IMR-90 (cell line): ENCODE results near the gene DDX10. TPM values are rescaled to one million over a fixed set of nuclear protein-coding genes. Genes with fewer than 3 reads are reported as not detected.

ENCODE experiments used
- ATAC-seq: fragments of 200-7000 bp; cut with Tn5 transposase; 2 replicates; pipeline ENCODE4 v1.9.1; 2020; ENCODE audit warnings: low read depth, mild to moderate bottlenecking, moderate library complexity
- BruUV-seq: library from RNA; stranded (reverse); fragments of 400-500 nt; replicated peaks from 2 replicates; lab custom pipeline; 2021; lab: Mats Ljungman, UMichigan
- CTCF ChIA-PET: fragments of 300-600 bp; formaldehyde crosslinking; extraction: SDS; loops from one replicate; lab custom pipeline; 2021; ENCODE audit warnings: antibody characterized with exemption; lab: Yijun Ruan, JAX
- POLR2A ChIA-PET: fragments of 300-600 bp; sonication (Branson Sonifier 250); formaldehyde crosslinking; loops from one replicate; lab custom pipeline; 2022; ENCODE audit warnings: antibody characterized with exemption; ENCODE audit not compliant: unreplicated experiment; lab: Charles Lee
- DNase-seq: peaks from one replicate; pipeline ENCODE4 v3.0.0; 2013
- H2AFZ ChIP-seq: replicated peaks from 2 replicates; pipeline ENCODE3; 2013; ENCODE audit warnings: low read length, mild to moderate bottlenecking; ENCODE audit not compliant: poor library complexity
- H2AK5ac ChIP-seq: 2 replicates; pipeline ENCODE4 v1.6.1; 2013; ENCODE audit warnings: low read depth, low read length, inconsistent platforms
- H2AK9ac ChIP-seq: replicated peaks from 2 replicates; pipeline ENCODE3; 2013; ENCODE audit warnings: mild to moderate bottlenecking, low read depth, low read length, moderate library complexity; ENCODE audit not compliant: poor library complexity
- H2BK120ac ChIP-seq: 2 replicates; pipeline ENCODE4 v1.6.1; 2013; ENCODE audit warnings: low read depth, low read length, inconsistent platforms
- H2BK15ac ChIP-seq: 3 replicates; pipeline ENCODE4 v1.6.1; 2013; ENCODE audit warnings: low read depth, low read length, inconsistent platforms
- H2BK20ac ChIP-seq: 2 replicates; pipeline ENCODE4 v1.6.1; 2013; ENCODE audit warnings: low read depth, mild to moderate bottlenecking, inconsistent platforms, low read length, moderate library complexity
- H2BK5ac ChIP-seq: 2 replicates; pipeline ENCODE4 v1.6.1; 2013; ENCODE audit warnings: mild to moderate bottlenecking, low read depth, low read length, inconsistent platforms; ENCODE audit not compliant: poor library complexity, severe bottlenecking
- H3K14ac ChIP-seq: replicated peaks from 2 replicates; pipeline ENCODE4 v1.6.1; 2013; ENCODE audit warnings: low read depth, low read length, inconsistent platforms
- H3K18ac ChIP-seq: 2 replicates; pipeline ENCODE4 v1.6.1; 2013; ENCODE audit warnings: low read depth, low read length, control low read depth
- H3K23ac ChIP-seq: 2 replicates; pipeline ENCODE4 v1.6.1; 2013; ENCODE audit warnings: low read depth, low read length, inconsistent platforms
- H3K27ac ChIP-seq: 2 replicates; pipeline ENCODE4 v1.5.1; 2013; ENCODE audit warnings: mild to moderate bottlenecking, control low read depth, low read length; ENCODE audit not compliant: insufficient read depth
- H3K27me3 ChIP-seq: 2 replicates; pipeline ENCODE4 v1.6.1; 2013; ENCODE audit warnings: low read length; ENCODE audit not compliant: control insufficient read depth, insufficient read depth
- H3K36me3 ChIP-seq: 2 replicates; pipeline ENCODE4 v1.6.1; 2013; ENCODE audit warnings: low read length, mixed read lengths; ENCODE audit not compliant: control insufficient read depth, insufficient read depth
- H3K4ac ChIP-seq: 2 replicates; pipeline ENCODE4 v1.6.1; 2013; ENCODE audit warnings: low read depth, low read length, inconsistent platforms
- H3K4me1 ChIP-seq: 2 replicates; pipeline ENCODE4 v1.6.1; 2013; ENCODE audit warnings: low read length, mixed read lengths; ENCODE audit not compliant: control insufficient read depth, insufficient read depth
- H3K4me2 ChIP-seq: 2 replicates; pipeline ENCODE4 v1.6.1; 2013; ENCODE audit warnings: low read depth, mild to moderate bottlenecking, control low read depth, low read length, moderate library complexity
- H3K4me3 ChIP-seq: 2 replicates; pipeline ENCODE4 v1.5.1; 2013; ENCODE audit warnings: low read depth, mild to moderate bottlenecking, control low read depth, low read length, moderate library complexity; ENCODE audit not compliant: insufficient read depth
- H3K56ac ChIP-seq: 2 replicates; pipeline ENCODE4 v1.6.1; 2013; ENCODE audit warnings: low read length, inconsistent platforms; ENCODE audit not compliant: insufficient read depth; ENCODE audit errors: extremely low read depth
- H3K79me1 ChIP-seq, 2 experiments: 2 replicates each; pipeline ENCODE4 v1.6.1; 2013; ENCODE audit warnings: low read length in 2 of 2, inconsistent platforms in 1 of 2, low read depth in 1 of 2
- H3K9ac ChIP-seq: 2 replicates; pipeline ENCODE4 v1.6.1; 2013; ENCODE audit warnings: low read depth, low read length, control low read depth
- H3K9me1 ChIP-seq: 2 replicates; pipeline ENCODE4 v1.6.1; 2013; ENCODE audit warnings: low read length, inconsistent platforms; ENCODE audit not compliant: insufficient read depth
- H3K9me3 ChIP-seq: 2 replicates; pipeline ENCODE4 v1.6.1; 2013; ENCODE audit warnings: low read length; ENCODE audit not compliant: control insufficient read depth, insufficient read depth
- H4K20me1 ChIP-seq: 2 replicates; pipeline ENCODE4 v1.6.1; 2013; ENCODE audit warnings: low read length, inconsistent platforms; ENCODE audit not compliant: insufficient read depth
- H4K5ac ChIP-seq: 2 replicates; pipeline ENCODE4 v1.6.1; 2013; ENCODE audit warnings: mild to moderate bottlenecking, low read depth, low read length, control low read depth
- H4K8ac ChIP-seq, 2 experiments: 2 replicates each; pipeline ENCODE4 v1.6.1; 2013; ENCODE audit warnings: low read depth in 2 of 2, low read length in 2 of 2, control low read depth in 1 of 2, inconsistent platforms in 1 of 2
- H4K91ac ChIP-seq: 2 replicates; pipeline ENCODE4 v1.6.1; 2013; ENCODE audit warnings: low read depth, low read length, inconsistent platforms; ENCODE audit not compliant: insufficient read depth
- CEBPB ChIP-seq: IDR thresholded peaks from 2 replicates; pipeline ENCODE4 v1.6.1; 2012; ENCODE audit warnings: low read depth, low read length, improper control_type of control experiment
- CHD1 ChIP-seq: IDR thresholded peaks from 2 replicates; pipeline ENCODE4 v1.6.1; 2012; ENCODE audit warnings: low read depth, low read length, improper control_type of control experiment
- ELK1 ChIP-seq: fragments of 150-350 bp; IDR thresholded peaks from 2 replicates; pipeline ENCODE4 v1.6.1; 2016; ENCODE audit warnings: low read depth, mild to moderate bottlenecking, low read length, moderate library complexity, borderline replicate concordance
- MAFK ChIP-seq: IDR thresholded peaks from 2 replicates; pipeline ENCODE4 v1.6.1; 2012; ENCODE audit warnings: low read depth, low read length, improper control_type of control experiment
- MXI1 ChIP-seq: IDR thresholded peaks from 2 replicates; pipeline ENCODE4 v1.6.1; 2012; ENCODE audit warnings: low read depth, mild to moderate bottlenecking, low read length, moderate library complexity, borderline replicate concordance
- NFE2L2 ChIP-seq: fragments of 150-350 bp; IDR thresholded peaks from 2 replicates; pipeline ENCODE4 v1.6.1; 2016; ENCODE audit warnings: low read depth, mild to moderate bottlenecking, low read length
- RAD21 ChIP-seq: IDR thresholded peaks from 2 replicates; pipeline ENCODE4 v1.6.1; 2012; ENCODE audit warnings: low read length, improper control_type of control experiment
- WGBS, 2 experiments: methylation state at CpG; one replicate each; pipeline versions ENCODE4 v1.1.5 to v1.1.7; 2013; ENCODE audit warnings: missing lambda C conversion rate in 2 of 2; ENCODE audit not compliant: insufficient read length in 1 of 2; ENCODE audit errors: extremely low coverage in 2 of 2; 5-methylcytosine and 5-hydroxymethylcytosine counted together
- dilution Hi-C: fragments of 300-500 bp; cut with HindIII; formaldehyde crosslinking; loops from one replicate; pipeline ENCODE4 v1.14.3; 2018; ENCODE audit warnings: low sequenced_read_pairs; ENCODE audit not compliant: unreplicated experiment
- in situ Hi-C: fragments of 300-500 bp; cut with MboI; formaldehyde crosslinking; loops from 3 replicates; pipeline ENCODE4 v1.14.3; 2019; ENCODE audit warnings: low sequenced_read_pairs, inconsistent platforms, mixed read lengths
- intact Hi-C: fragments of 100-400 bp; cut with micrococcal nuclease; formaldehyde crosslinking; loops from 2 replicates; pipeline ENCODE4 v1.10.0; 2022
- polyA plus RNA-seq, 3 experiments: library from polyadenylated mRNA; depleted of rRNA; stranded (reverse); fragments of >200 nt; gene quantifications; 2 replicates each; pipeline ENCODE4 v1.2.3, GENCODE V29; 2012; ENCODE audit warnings: low replicate concordance in 1 of 3
- total RNA-seq: library from RNA; depleted of rRNA; stranded (reverse); fragments of >200 nt; gene quantifications from 2 replicates; pipeline ENCODE4 v1.2.3, GENCODE V29; 2012

Gene DDX10
- total and polyA plus RNA-seq, 2 of the 4 experiments (the other 2 are of a cell fraction), result 20.0 to 31.9 TPM

- H2BK120ac ChIP-seq, result peak overlapping the region; percentile 89
- peak overlapping the region; percentile 87 for H2AK5ac ChIP-seq
- peak overlapping the region; percentile 99; the same call in 1 of the 2 replicates for H3K18ac ChIP-seq
- CTCF ChIA-PET, result interaction anchor here (0.6 kb wide), 1 partner anchor 199 kb away, joined by 3 read pairs; no protein-coding TSS in a partner anchor
- H3K4me1 ChIP-seq, result peaks cover 15% of the 10 kb centered on the region
- H3K27me3 ChIP-seq, result no peaks in the 10 kb centered on the region
- H3K4me2 ChIP-seq, result peak overlapping the region; percentile 39; the same call in 1 of the 2 replicates
- H2BK15ac ChIP-seq, result peak overlapping the region; percentile 93
- ATAC-seq (peak; percentile 51), DNase-seq (peak; percentile 63)
- intact Hi-C loops, result no loop called here
- H3K9ac ChIP-seq, result no peak overlapping the region
- no peaks in the 10 kb centered on the region; the same call in 1 of the 2 replicates for H3K36me3 ChIP-seq
- no peaks in the 10 kb centered on the region for H4K20me1 ChIP-seq
- no peak overlapping the region for H2AFZ ChIP-seq
- peak overlapping the region; percentile 82 for H3K4ac ChIP-seq
- peak overlapping the region; percentile 96 for H4K5ac ChIP-seq
- peak overlapping the region; percentile 79 for H4K91ac ChIP-seq
- POLR2A ChIA-PET, result interaction anchor here (0.6 to 0.7 kb wide), 4 partner anchors 14 to 197 kb away, joined by 3 to 7 read pairs (median 4); no protein-coding TSS in a partner anchor
- H3K56ac ChIP-seq, result peak overlapping the region; percentile 20; the same call in 1 of the 2 replicates
- H3K9me1 ChIP-seq, result peaks cover 7% of the 10 kb centered on the region
- in situ Hi-C loops, result no loop called here
- H4K8ac ChIP-seq, result peak overlapping the region; percentile 71 to 92
- no peaks in the 10 kb centered on the region for H3K9me3 ChIP-seq
- H3K79me1 ChIP-seq, result peaks cover 5 to 15% of the 10 kb centered on the region in 2 experiments; a peak in 3 of 4 replicates
- BruUV-seq, result no TSS peak
- H3K27ac ChIP-seq, result peak overlapping the region; percentile 87
- H3K4me3 ChIP-seq, result no peak overlapping the region
- H2BK5ac ChIP-seq, result peak overlapping the region; percentile 85
- dilution Hi-C loops, result no loop called here
- TF ChIP-seq ELK1 (no peak), CHD1 (no peak), MAFK (no peak), MXI1 (no peak), NFE2L2 (no peak), CEBPB (no peak), RAD21 (no peak)
- H3K23ac ChIP-seq, result peak overlapping the region; percentile 65
- H2AK9ac ChIP-seq, result no peak overlapping the region
- H3K14ac ChIP-seq, result peak overlapping the region; percentile 75
- no CpG with 5 or more reads among the region's 1 CpG for whole genome bisulfite sequencing, 2 experiments
- H2BK20ac ChIP-seq, result peak overlapping the region; percentile 87
Observed at GRCh38 chr11:108897071-108897481, 232.2 kb downstream of the DDX10 start.
